Activated CD4-positive, alpha-beta T cell treated with anti-CD3 and anti-CD28 coated beads, Interleukin-10, Interleukin-2, amounts not matched to agents 100 ng/mL and 50 ng/mL, durations not matched to agents 16 hours and 8 hours (primary cell): ENCODE measurements around the gene TCF12.
"Not testable (repeated sequence)": the region's sequence is repeated elsewhere in the genome, so short reads cannot be mapped to it uniquely, and the experiment has no call there.

ENCODE experiments used
- DNase-seq: peaks from one replicate; pipeline ENCODE4 v3.0.0-alpha.2; 2020

TCF12 gene

DNA sequence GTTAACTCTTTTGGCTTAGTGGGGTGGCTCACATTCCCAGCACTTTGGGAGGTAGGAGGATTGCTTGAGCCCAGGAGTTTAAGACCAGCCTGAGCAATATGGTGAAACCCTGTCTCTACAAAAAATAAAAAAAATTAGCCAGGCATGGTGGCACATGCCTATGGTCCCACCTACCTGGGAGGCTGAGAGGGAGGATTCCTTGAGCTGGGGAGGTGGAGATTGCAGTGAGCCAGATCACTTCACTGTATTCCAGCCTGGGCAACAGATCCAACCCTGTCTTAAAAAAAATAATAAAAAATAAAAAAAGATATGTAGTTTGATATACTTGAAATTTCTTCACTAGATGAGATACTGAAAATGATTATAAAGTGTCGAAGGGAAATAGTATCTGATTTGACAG, 178.8 kb downstream of the TCF12 start:
- DNase-seq: no peak

DNA sequence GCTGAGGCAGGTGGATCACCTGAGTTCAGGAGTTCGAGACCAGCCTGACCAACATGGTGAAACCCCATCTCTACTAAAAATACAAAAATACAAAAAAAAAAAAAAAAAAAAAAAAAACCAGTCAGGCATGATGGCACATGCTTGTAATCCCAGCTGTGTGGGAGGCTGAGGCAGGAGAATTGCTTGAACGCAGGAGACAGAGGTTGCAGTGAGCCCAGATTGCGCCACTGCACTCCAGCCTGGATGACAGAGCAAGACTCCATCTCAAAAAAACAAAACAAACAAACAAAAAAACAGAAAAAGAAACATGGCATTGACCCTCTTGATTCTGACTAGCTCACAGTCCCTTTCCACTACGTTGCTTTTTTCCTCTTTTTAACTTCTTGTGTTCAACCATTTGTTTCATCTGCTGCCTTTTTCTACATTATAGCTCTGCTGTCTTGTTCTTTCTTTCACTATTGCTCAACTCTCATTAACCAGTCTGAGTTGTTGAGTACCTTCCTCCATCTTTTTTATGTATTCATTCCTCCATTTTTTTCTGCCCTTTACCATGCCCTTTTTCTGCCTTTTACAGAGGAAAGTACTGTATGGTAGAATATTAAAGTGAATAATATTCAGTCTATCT, 179.6 kb downstream of the TCF12 start:
- not testable (repeated sequence) for DNase-seq

GRCh38 chr15:57098896-57099295, 180.5 kb downstream of the TCF12 start:
- DNase-seq: no peak

GRCh38 chr15:57100136-57100539, 181.7 kb downstream of the TCF12 start:
- DNase-seq: no peak

DNA sequence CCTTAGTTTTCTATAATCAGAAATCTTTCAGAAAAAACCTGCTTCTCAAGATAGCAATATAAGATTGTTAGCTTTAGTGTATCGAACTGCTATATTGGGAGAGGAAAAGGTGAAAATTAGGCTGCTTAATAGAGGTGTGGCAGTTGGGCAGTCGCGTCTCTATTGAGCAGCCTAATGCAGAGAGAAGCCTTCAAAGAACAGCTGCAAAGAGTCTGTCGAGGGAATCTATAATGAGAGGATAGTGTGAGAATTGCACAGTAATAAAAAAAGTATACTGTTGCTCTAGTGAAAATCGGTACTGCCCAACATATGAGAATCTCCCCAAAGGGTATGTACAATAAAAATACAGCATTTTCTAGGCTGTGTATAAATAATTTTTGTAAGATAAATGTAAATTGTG, 184.4 kb downstream of the TCF12 start:
- no peak for DNase-seq

- no peak for DNase-seq
These were observed 189.9 kb downstream of the TCF12 start for GRCh38 chr15:57108296-57108695.

DNA sequence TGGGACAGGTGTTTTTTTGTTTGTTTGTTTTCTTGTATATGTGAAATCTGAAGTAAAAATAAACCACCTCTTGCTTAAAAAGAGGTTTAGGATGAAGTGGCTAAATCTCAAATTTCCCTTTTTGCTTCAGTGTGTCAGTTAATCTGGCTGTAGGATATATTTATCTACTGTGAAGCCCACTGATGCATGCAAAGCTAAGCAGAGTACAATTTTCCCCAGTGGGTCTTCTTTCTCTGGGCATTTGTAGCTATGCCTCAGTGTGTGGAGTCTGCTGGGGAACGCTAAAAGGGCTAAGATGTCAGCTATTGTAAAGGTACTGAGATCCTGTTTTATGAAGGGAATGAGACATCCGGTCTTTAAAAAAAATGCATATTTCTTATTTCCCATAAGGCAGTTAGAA, 190.6 kb downstream of the TCF12 start:
- DNase-seq: no peak

- no peak for DNase-seq
These were observed 192.6 kb downstream of the TCF12 start for GRCh38 chr15:57111002-57111401.

- no peak for DNase-seq
These were observed 193.7 kb downstream of the TCF12 start for GRCh38 chr15:57112178-57112577.

- no peak for DNase-seq
These were observed 195.6 kb downstream of the TCF12 start for GRCh38 chr15:57114070-57114469.

GRCh38 chr15:57118013-57118799, 199.8 kb downstream of the TCF12 start:
- DNase-seq: peak; percentile 49

- DNase-seq: no peak
These were observed 203.8 kb downstream of the TCF12 start for GRCh38 chr15:57122080-57122840.

DNA sequence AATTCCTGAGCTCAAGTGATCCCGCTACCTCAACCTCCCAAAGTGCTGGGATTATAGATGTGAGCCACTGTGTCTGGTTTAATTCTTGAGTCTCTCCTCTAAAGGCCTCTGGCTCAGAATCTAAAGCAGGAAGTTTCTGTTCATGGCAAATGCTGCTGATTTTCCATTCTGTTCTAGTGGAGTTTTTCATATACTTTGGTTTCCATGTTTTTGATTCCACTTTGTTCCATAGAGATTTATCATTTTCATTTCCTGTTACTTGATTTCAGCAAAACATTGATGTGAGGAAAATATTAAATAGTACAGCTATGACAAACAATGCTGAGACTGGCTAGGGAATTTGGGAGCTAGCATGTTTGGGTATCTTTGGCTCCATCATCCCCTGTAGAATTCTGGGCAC, 205.6 kb downstream of the TCF12 start:
- no peak for DNase-seq

- peak; percentile 48 for DNase-seq
These were observed 210.6 kb downstream of the TCF12 start for GRCh38 chr15:57129064-57129463.

DNA sequence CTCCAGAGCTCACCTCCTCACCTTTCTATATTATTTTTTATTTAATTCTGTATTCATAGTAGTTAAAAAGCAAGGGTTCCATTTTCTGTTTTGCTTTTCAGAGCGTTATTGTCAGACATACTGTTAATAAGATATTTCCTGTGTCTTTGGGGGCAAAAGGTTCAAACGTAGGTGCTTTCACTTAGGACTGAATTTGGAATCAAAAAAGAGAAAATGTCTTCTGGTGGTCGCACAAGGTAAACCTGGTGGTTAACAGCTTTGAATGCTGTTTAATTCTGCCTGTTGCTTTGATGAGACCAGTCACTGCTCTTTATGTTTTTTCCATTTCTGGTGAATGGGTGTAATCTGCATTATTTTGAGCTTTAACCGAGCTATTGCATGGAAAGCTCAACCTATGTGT, 212.5 kb downstream of the TCF12 start:
- no peak for DNase-seq

GRCh38 chr15:57133127-57133968, 214.9 kb downstream of the TCF12 start:
- DNase-seq: peak; percentile 27

DNA sequence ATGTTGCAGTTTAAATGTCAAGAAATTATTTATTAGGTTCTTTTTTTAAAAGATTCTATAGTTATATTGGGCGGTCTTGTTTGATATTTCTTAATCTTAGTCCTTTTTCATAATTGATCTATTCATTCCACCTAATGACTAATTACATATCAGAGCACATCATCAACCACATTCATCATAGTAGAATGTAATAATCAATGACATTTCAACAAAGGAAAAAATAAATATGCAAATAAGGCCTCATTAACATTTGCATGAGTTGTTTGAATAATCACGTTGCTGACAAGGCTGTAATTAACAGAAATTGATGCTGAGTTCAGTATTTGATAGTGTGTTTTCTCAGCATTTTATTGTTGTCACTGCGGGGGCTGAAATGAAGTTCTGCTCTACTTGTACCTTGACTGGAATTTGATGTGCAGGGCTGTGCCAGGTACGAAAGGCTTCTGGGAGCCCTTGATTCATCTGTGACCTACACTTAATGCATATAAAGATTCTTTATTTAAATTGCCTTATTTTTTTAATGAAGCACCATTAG, 215.7 kb downstream of the TCF12 start:
- DNase-seq: no peak

GRCh38 chr15:57134851-57135250, 216.4 kb downstream of the TCF12 start:
- DNase-seq: no peak

GRCh38 chr15:57135800-57136199, 217.4 kb downstream of the TCF12 start:
- DNase-seq: no peak

- DNase-seq: peak; percentile 10
These were observed 219.9 kb downstream of the TCF12 start for GRCh38 chr15:57138349-57138788.

GRCh38 chr15:57143511-57144078, 225.2 kb downstream of the TCF12 start:
- DNase-seq: no peak

GRCh38 chr15:57144448-57144847, 226.0 kb downstream of the TCF12 start:
- no peak for DNase-seq
